Activated T-cell treated with anti-CD3 and anti-CD28 coated beads, Interleukin-2, amount 50 U/mL, for 72 hours (primary cell): ENCODE data around the gene KCTD16. TPM values are rescaled to one million over a fixed set of nuclear protein-coding genes. Genes with fewer than 3 reads are reported as not detected.

Source experiments
- ATAC-seq, 2 donors: fragments of 150-1000 bp; cut with Tn5 transposase; replicated peaks in 1 of 2; 2 replicates each; pipeline ENCODE4 v1.10.0; 2021; ENCODE audit warnings: moderate library complexity in 2 of 2, mild to moderate bottlenecking in 1 of 2
- DNase-seq, 2 donors: peaks; one replicate each; pipeline ENCODE4 v3.0.0; 2021 to 2022; ENCODE audit warnings: mixed read lengths in 1 of 2
- H3K27ac Mint-ChIP-seq: one replicate; pipeline ENCODE4 v1.8.0; 2022; ENCODE audit warnings: mild to moderate bottlenecking, moderate library complexity, mixed read lengths
- H3K27me3 Mint-ChIP-seq: one replicate; pipeline ENCODE4 v1.8.0; 2022; ENCODE audit warnings: low read depth, mixed read lengths
- H3K36me3 Mint-ChIP-seq, 2 donors: one replicate each; pipeline ENCODE4 v1.8.0; 2022; ENCODE audit warnings: mixed read lengths in 2 of 2, mild to moderate bottlenecking in 1 of 2; ENCODE audit not compliant: insufficient read depth in 2 of 2
- H3K4me1 Mint-ChIP-seq: one replicate; pipeline ENCODE4 v1.8.0; 2022; ENCODE audit warnings: low read depth, mixed read lengths
- H3K4me3 Mint-ChIP-seq, 2 donors: one replicate each; pipeline ENCODE4 v1.8.0; 2022; ENCODE audit warnings: mild to moderate bottlenecking in 2 of 2, mixed read lengths in 2 of 2, moderate library complexity in 2 of 2
- H3K9me3 Mint-ChIP-seq, 2 donors: one replicate each; pipeline ENCODE4 v1.8.0; 2022; ENCODE audit warnings: mixed read lengths in 2 of 2
- total RNA-seq, 2 donors: library from RNA; stranded (reverse); gene quantifications; one replicate each; pipeline ENCODE4 v1.2.3, GENCODE V29; 2022

Gene KCTD16
- total RNA-seq, 2 donors from 2014 or later: 0.07 to 0.25 TPM

GRCh38 chr5:144141585-144141984 is 29.1 kb upstream of the KCTD16 start:
- H3K4me1 Mint-ChIP-seq: peaks cover 8% of the 10 kb centered on the region
- H3K4me3 Mint-ChIP-seq: no peak overlapping the region
- no peaks in the 10 kb centered on the region for H3K36me3 Mint-ChIP-seq
- H3K27me3 Mint-ChIP-seq: peaks cover 14% of the 10 kb centered on the region
- H3K9me3 Mint-ChIP-seq: no peaks in the 10 kb centered on the region
- ATAC-seq (no peak), DNase-seq (no peak)
- H3K27ac Mint-ChIP-seq: no peak overlapping the region

- H3K36me3 Mint-ChIP-seq: no peaks in the 10 kb centered on the region
- H3K4me3 Mint-ChIP-seq: no peak overlapping the region
- peaks cover 8% of the 10 kb centered on the region for H3K4me1 Mint-ChIP-seq
- H3K27me3 Mint-ChIP-seq: peaks cover 13% of the 10 kb centered on the region
- H3K9me3 Mint-ChIP-seq: no peaks in the 10 kb centered on the region
- H3K27ac Mint-ChIP-seq: no peak overlapping the region
- ATAC-seq: peak; percentile 85 to 87
- DNase-seq: no peak
Measured at GRCh38 chr5:144142139-144142823, 28.4 kb upstream of the KCTD16 start.

- Mint-ChIP-seq H3K27ac (no peak overlapping the region), H3K36me3 (no peaks in the 10 kb centered on the region), H3K9me3 (no peaks in the 10 kb centered on the region), H3K4me1 (peaks cover 8% of the 10 kb centered on the region), H3K27me3 (peaks cover 8% of the 10 kb centered on the region), H3K4me3 (no peak overlapping the region)
- no peak for DNase-seq
- ATAC-seq: no peak
Measured at GRCh38 chr5:144142824-144143162, 27.9 kb upstream of the KCTD16 start.

GRCh38 chr5:144143625-144144024 is 27.0 kb upstream of the KCTD16 start:
- Mint-ChIP-seq H3K27ac (no peak overlapping the region), H3K27me3 (peaks cover 7% of the 10 kb centered on the region), H3K36me3 (no peaks in the 10 kb centered on the region), H3K9me3 (no peaks in the 10 kb centered on the region), H3K4me3 (no peak overlapping the region), H3K4me1 (peaks cover 8% of the 10 kb centered on the region)
- ATAC-seq (no peak), DNase-seq (no peak)

GRCh38 chr5:144144956-144145751 is 25.5 kb upstream of the KCTD16 start:
- ATAC-seq (no peak), DNase-seq (no peak)
- Mint-ChIP-seq H3K9me3 (no peaks in the 10 kb centered on the region), H3K27ac (no peak overlapping the region), H3K27me3 (peaks cover 7% of the 10 kb centered on the region), H3K36me3 (no peaks in the 10 kb centered on the region), H3K4me3 (no peak overlapping the region), H3K4me1 (peaks cover 8% of the 10 kb centered on the region)

- no peak for ATAC-seq
- H3K4me3 Mint-ChIP-seq: no peak overlapping the region
- H3K27me3 Mint-ChIP-seq: no peaks in the 10 kb centered on the region
- H3K27ac Mint-ChIP-seq: peak overlapping the region; percentile 33
- no peaks in the 10 kb centered on the region for H3K9me3 Mint-ChIP-seq
- no peaks in the 10 kb centered on the region for H3K36me3 Mint-ChIP-seq
- no peaks in the 10 kb centered on the region for H3K4me1 Mint-ChIP-seq
- no peak for DNase-seq
Measured at GRCh38 chr5:144151026-144151425, 19.6 kb upstream of the KCTD16 start.

GRCh38 chr5:144156767-144157171 is 13.9 kb upstream of the KCTD16 start:
- Mint-ChIP-seq H3K4me3 (no peak overlapping the region), H3K27me3 (no peaks in the 10 kb centered on the region), H3K27ac (no peak overlapping the region), H3K4me1 (no peaks in the 10 kb centered on the region), H3K36me3 (peaks cover 0 to 2% of the 10 kb centered on the region in 2 donors), H3K9me3 (no peaks in the 10 kb centered on the region)
- ATAC-seq: no peak
- no peak for DNase-seq

GRCh38 chr5:144162686-144163085 is 8.0 kb upstream of the KCTD16 start:
- Mint-ChIP-seq H3K36me3 (peaks cover 2 to 20% of the 10 kb centered on the region in 2 donors), H3K27me3 (no peaks in the 10 kb centered on the region), H3K9me3 (no peaks in the 10 kb centered on the region), H3K4me1 (peaks cover 11% of the 10 kb centered on the region), H3K27ac (peak overlapping the region; percentile 59), H3K4me3 (no peak overlapping the region)
- ATAC-seq: no peak
- DNase-seq: no peak

- H3K4me3 Mint-ChIP-seq: peak overlapping the region in 1 of 2 donors; percentile 18
- no peak for ATAC-seq
- H3K36me3 Mint-ChIP-seq: peaks cover 8 to 24% of the 10 kb centered on the region in 2 donors
- peaks cover 0 to 3% of the 10 kb centered on the region in 2 donors for H3K9me3 Mint-ChIP-seq
- no peaks in the 10 kb centered on the region for H3K27me3 Mint-ChIP-seq
- no peak for DNase-seq
- H3K27ac Mint-ChIP-seq: peak overlapping the region; percentile 28
- peaks cover 41% of the 10 kb centered on the region for H3K4me1 Mint-ChIP-seq
Measured at GRCh38 chr5:144166696-144167095, 4.0 kb upstream of the KCTD16 start.

GRCh38 chr5:144167998-144168397 is 2.7 kb upstream of the KCTD16 start:
- H3K9me3 Mint-ChIP-seq: peaks cover 0 to 3% of the 10 kb centered on the region in 2 donors
- H3K27ac Mint-ChIP-seq: peak overlapping the region; percentile 65
- ATAC-seq: no peak
- H3K27me3 Mint-ChIP-seq: no peaks in the 10 kb centered on the region
- DNase-seq: no peak
- peaks cover 41% of the 10 kb centered on the region for H3K4me1 Mint-ChIP-seq
- peak overlapping the region; percentile 54 to 100 for H3K4me3 Mint-ChIP-seq
- peaks cover 5 to 16% of the 10 kb centered on the region in 2 donors for H3K36me3 Mint-ChIP-seq

GRCh38 chr5:144169904-144170275 is 783 bp upstream of the KCTD16 start:
- DNase-seq: no peak
- Mint-ChIP-seq H3K4me1 (peaks cover 41% of the 10 kb centered on the region), H3K27me3 (no peaks in the 10 kb centered on the region), H3K27ac (peak overlapping the region; percentile 100), H3K4me3 (peak overlapping the region; percentile 98 to 100), H3K36me3 (peaks cover 5 to 11% of the 10 kb centered on the region in 2 donors), H3K9me3 (peaks cover 0 to 3% of the 10 kb centered on the region in 2 donors)
- ATAC-seq: no peak

GRCh38 chr5:144173766-144174165 is 3.1 kb downstream of the KCTD16 start:
- ATAC-seq (no peak), DNase-seq (no peak)
- H3K36me3 Mint-ChIP-seq: peaks cover 3% of the 10 kb centered on the region in 2 donors
- no peak overlapping the region for H3K4me3 Mint-ChIP-seq
- peaks cover 0 to 3% of the 10 kb centered on the region in 2 donors for H3K9me3 Mint-ChIP-seq
- H3K27me3 Mint-ChIP-seq: no peaks in the 10 kb centered on the region
- no peak overlapping the region for H3K27ac Mint-ChIP-seq
- H3K4me1 Mint-ChIP-seq: peaks cover 19% of the 10 kb centered on the region

- no peaks in the 10 kb centered on the region for H3K27me3 Mint-ChIP-seq
- ATAC-seq (peak; percentile 34 to 47), DNase-seq (no peak)
- no peak overlapping the region for H3K27ac Mint-ChIP-seq
- H3K4me1 Mint-ChIP-seq: no peaks in the 10 kb centered on the region
- no peak overlapping the region for H3K4me3 Mint-ChIP-seq
- H3K9me3 Mint-ChIP-seq: no peaks in the 10 kb centered on the region
- H3K36me3 Mint-ChIP-seq: no peaks in the 10 kb centered on the region
Measured at GRCh38 chr5:144177548-144177947, 6.9 kb downstream of the KCTD16 start.
